Measurements from ENCODE around the gene LYZL4.

- TF ChIP-seq POLR2A (IDR thresholded peaks at IDR 0.05), result no peak
- TF ChIP-seq, protein P1, sequence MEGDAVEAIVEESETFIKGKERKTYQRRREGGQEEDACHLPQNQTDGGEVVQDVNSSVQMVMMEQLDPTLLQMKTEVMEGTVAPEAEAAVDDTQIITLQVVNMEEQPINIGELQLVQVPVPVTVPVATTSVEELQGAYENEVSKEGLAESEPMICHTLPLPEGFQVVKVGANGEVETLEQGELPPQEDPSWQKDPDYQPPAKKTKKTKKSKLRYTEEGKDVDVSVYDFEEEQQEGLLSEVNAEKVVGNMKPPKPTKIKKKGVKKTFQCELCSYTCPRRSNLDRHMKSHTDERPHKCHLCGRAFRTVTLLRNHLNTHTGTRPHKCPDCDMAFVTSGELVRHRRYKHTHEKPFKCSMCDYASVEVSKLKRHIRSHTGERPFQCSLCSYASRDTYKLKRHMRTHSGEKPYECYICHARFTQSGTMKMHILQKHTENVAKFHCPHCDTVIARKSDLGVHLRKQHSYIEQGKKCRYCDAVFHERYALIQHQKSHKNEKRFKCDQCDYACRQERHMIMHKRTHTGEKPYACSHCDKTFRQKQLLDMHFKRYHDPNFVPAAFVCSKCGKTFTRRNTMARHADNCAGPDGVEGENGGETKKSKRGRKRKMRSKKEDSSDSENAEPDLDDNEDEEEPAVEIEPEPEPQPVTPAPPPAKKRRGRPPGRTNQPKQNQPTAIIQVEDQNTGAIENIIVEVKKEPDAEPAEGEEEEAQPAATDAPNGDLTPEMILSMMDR (IDR thresholded peaks at IDR 0.05), result no peak
Observed at GRCh38 chr3:42421818-42422796, 11.7 kb upstream of the LYZL4 start.
